ENCODE data around the gene ZNF768. TPM values are rescaled to one million over a fixed set of nuclear protein-coding genes. Genes with fewer than 3 reads are reported as not detected.
"Not testable (repeated sequence)": the region's sequence is repeated elsewhere in the genome, so short reads cannot be mapped to it uniquely, and the experiment has no call there.

The ZNF768 gene
- total RNA-seq, 1 experiment from 2014 or later = 64.2 TPM

DNA sequence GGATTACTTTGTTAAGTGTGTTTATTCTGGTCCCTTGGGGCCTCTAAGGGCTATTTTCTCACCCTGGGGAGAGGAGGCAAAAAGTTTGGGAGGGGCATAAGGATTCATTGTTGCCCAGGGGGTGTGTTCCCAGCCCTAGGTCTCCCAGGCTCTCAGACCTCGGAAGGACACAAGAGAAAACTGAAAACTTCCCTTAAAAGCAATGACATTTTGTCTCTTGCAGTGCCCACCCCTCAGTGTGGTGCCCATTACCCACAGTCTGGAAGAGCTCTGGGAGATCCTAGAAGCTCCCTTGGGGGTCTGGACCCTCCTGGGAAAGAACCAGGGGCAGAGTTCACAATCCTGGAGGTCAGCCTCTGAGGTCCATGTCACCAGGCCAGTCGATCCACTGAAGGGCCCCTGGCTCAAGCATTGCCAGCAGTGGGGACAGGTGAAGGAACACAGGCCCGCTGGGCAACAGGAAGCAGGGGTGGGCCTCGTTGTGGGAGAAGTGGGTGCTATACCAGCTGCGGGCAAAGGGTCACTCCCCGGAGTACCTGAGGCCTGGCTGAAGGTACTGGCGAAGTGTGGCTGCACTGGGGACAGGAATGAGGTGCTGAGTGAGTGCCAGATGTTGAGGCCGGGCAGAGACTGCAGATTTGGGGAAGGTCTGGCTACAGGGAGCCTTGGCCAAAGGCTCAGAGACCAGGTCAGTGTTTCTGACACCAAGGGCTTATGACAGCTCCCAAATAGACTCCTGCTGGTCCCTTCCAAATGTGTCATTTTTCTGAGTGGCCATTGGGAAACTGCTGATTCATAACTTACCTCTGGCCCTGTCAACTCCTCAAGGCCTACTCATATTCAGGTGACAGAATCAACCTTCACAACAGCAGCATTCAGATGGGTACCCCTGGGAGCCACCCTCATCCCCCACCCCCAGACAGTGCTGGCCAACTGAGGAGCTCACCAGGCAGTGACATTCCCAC is 12.9 kb upstream of the ZNF768 start:
- H3F3A ChIP-seq (ENCODE audit: insufficient read depth, low read depth) = peaks cover 16% of the 10 kb centered on the region
- ChIA-PET CTCF (no interaction called here), POLR2A (ENCODE audit: unreplicated experiment) (interaction anchor here (0.6 to 0.7 kb wide), 2 partner anchors 169 to 491 kb away, joined by 4 to 22 read pairs; no protein-coding TSS in a partner anchor)
- no peak overlapping the region for H2AFZ ChIP-seq
- H3K4me3 ChIP-seq = no peak overlapping the region
- no peaks in the 10 kb centered on the region for H3K36me3 ChIP-seq (ENCODE audit: low read depth)
- no peaks in the 10 kb centered on the region for H3K9me3 ChIP-seq (ENCODE audit: insufficient read depth, low read depth)
- H3K27ac ChIP-seq = peak overlapping the region; percentile 32; the same call in 1 of the 2 replicates
- TF ChIP-seq, protein P1, sequence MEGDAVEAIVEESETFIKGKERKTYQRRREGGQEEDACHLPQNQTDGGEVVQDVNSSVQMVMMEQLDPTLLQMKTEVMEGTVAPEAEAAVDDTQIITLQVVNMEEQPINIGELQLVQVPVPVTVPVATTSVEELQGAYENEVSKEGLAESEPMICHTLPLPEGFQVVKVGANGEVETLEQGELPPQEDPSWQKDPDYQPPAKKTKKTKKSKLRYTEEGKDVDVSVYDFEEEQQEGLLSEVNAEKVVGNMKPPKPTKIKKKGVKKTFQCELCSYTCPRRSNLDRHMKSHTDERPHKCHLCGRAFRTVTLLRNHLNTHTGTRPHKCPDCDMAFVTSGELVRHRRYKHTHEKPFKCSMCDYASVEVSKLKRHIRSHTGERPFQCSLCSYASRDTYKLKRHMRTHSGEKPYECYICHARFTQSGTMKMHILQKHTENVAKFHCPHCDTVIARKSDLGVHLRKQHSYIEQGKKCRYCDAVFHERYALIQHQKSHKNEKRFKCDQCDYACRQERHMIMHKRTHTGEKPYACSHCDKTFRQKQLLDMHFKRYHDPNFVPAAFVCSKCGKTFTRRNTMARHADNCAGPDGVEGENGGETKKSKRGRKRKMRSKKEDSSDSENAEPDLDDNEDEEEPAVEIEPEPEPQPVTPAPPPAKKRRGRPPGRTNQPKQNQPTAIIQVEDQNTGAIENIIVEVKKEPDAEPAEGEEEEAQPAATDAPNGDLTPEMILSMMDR (conservative IDR thresholded peaks at IDR 0.05) = no peak
- TF ChIP-seq EZH2 (IDR thresholded peaks at IDR 0.05; ENCODE audit: low read depth) = no peak
- peaks cover 19% of the 10 kb centered on the region for H3K4me1 ChIP-seq (replicated peaks; ENCODE audit: insufficient read depth)
- H3K79me2 ChIP-seq (ENCODE audit: low read depth) = peaks cover 24% of the 10 kb centered on the region
- no peaks in the 10 kb centered on the region for H4K20me1 ChIP-seq (ENCODE audit: insufficient read depth)
- no peak for DNase-seq
- no peak overlapping the region for H3K4me2 ChIP-seq
- H3K27me3 ChIP-seq (ENCODE audit: insufficient read depth, low read depth) = no peaks in the 10 kb centered on the region
- BruUV-seq (replicated peaks) = no TSS peak
- intact Hi-C loops (cut with micrococcal nuclease; ENCODE audit: unreplicated experiment) = no loop called here
- H3K9me2 ChIP-seq (ENCODE audit: insufficient read depth) = no peaks in the 10 kb centered on the region

DNA sequence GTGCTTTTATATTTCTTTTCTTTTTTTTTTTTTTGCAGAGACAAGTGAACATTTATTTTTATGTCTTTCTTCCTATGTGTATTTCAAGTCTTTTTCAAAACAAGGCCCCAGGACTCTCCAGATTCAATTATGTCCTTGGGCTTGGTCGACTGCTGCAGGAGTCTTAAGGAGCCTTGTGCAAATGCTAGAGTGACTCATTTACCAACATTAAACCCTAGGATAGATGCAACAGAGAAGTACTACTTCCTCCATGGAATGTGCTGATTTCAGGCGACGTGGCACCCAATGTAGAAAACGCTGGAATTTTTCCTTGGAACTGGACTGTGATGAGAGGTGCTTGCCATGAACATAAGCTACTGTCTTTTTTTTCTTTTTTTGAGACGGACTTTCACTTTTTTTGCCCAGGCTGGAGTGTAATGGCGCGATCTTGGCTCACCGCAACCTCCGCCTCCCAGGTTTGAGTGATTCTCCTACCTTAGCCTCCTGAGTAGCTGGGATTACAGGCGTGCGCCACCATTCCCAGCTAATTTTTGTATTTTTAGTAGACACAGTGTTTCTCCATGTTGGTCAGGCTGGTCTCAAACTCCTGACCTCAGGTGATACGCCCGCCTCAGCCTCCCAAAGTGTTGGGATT is 10.1 kb upstream of the ZNF768 start:
- H4K20me1 ChIP-seq (ENCODE audit: insufficient read depth); H3K9me3 ChIP-seq (ENCODE audit: insufficient read depth, low read depth); intact Hi-C loops (cut with micrococcal nuclease; ENCODE audit: unreplicated experiment); BruUV-seq (replicated peaks); DNase-seq; H3K36me3 ChIP-seq (ENCODE audit: low read depth); H3K27ac ChIP-seq; H2AFZ ChIP-seq; H3K9me2 ChIP-seq (ENCODE audit: insufficient read depth); H3K27me3 ChIP-seq (ENCODE audit: insufficient read depth, low read depth): not testable (repeated sequence)
- Histone ChIP-seq H3F3A (ENCODE audit: insufficient read depth, low read depth) (peaks cover 16% of the 10 kb centered on the region), H3K4me2 (peak overlapping the region; percentile 90), H3K4me1 (replicated peaks; ENCODE audit: insufficient read depth) (peaks cover 23% of the 10 kb centered on the region), H3K4me3 (peak overlapping the region; percentile 73), H3K79me2 (ENCODE audit: low read depth) (peaks cover 47% of the 10 kb centered on the region)
- POLR2A ChIA-PET (ENCODE audit: unreplicated experiment) = interaction anchor here (3.2 kb wide), 1 partner anchor 22 kb away, joined by 21 read pairs; the partner anchor contains the start of gene ZNF764
- CTCF ChIA-PET = interaction anchor here (0.5 to 3.1 kb wide), 6 partner anchors 21 to 394 kb away, joined by 4 to 25 read pairs (median 4); partner anchors contain the start of genes DCTPP1 and ZNF764

DNA sequence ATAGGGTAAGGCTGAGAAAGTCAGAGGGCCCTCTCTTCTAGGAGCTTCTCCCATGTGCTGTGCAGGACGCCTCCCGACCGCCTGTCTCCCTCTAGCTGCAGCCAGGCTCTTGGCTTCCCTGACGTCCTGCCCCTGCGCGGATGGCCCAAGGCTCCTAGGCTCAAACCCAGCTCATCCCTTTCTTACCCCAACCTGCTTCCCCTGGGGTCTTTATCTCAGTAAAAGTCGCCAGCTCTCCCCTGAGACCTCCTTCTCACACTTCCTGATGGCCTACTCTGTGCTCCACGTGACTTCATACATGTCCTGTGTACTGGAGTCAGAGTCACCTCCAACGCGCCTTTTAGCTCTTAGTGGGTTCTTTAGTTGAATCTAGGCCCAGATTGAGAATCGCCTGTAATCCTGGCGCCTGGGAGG is 9.4 kb upstream of the ZNF768 start:
- Histone ChIP-seq H3K27ac (peak overlapping the region; percentile 57), H3K9me3 (ENCODE audit: insufficient read depth, low read depth) (no peaks in the 10 kb centered on the region), H3F3A (ENCODE audit: insufficient read depth, low read depth) (peaks cover 16% of the 10 kb centered on the region), H3K4me1 (replicated peaks; ENCODE audit: insufficient read depth) (peaks cover 23% of the 10 kb centered on the region), H3K9me2 (ENCODE audit: insufficient read depth) (no peaks in the 10 kb centered on the region), H3K36me3 (ENCODE audit: low read depth) (0 out of 2 replicates have a peak, but pooled peaks cover 10% of the 10 kb centered on the region), H3K4me2 (peak overlapping the region; percentile 90), H3K4me3 (peak overlapping the region; percentile 73), H2AFZ (peak overlapping the region; percentile 92), H3K79me2 (ENCODE audit: low read depth) (peaks cover 48% of the 10 kb centered on the region), H3K27me3 (ENCODE audit: insufficient read depth, low read depth) (no peaks in the 10 kb centered on the region), H4K20me1 (ENCODE audit: insufficient read depth) (no peaks in the 10 kb centered on the region)
- TF ChIP-seq EZH2 (IDR thresholded peaks at IDR 0.05; ENCODE audit: low read depth) = no peak
- TF ChIP-seq, protein P1 (conservative IDR thresholded peaks at IDR 0.05) = peak; percentile 62
- intact Hi-C loops (cut with micrococcal nuclease; ENCODE audit: unreplicated experiment) = loop anchor here (1.0 to 2.0 kb wide), 4 partner anchors 50 to 105 kb away; partner anchors contain the start of genes DCTPP1 and ZNF785
- peak; percentile 61 to 67 for DNase-seq
- POLR2A ChIA-PET (ENCODE audit: unreplicated experiment) = interaction anchor here (0.6 to 3.2 kb wide), 4 partner anchors 12 to 157 kb away, joined by 3 to 21 read pairs (median 9); partner anchors contain the start of gene ZNF764
- CTCF ChIA-PET = interaction anchor here (0.7 to 3.1 kb wide), 10 partner anchors 9 to 106 kb away, joined by 3 to 25 read pairs (median 4); partner anchors contain the start of genes DCTPP1, ZNF688 and ZNF764
- no TSS peak for BruUV-seq (replicated peaks)
